Fibroblast of lung (primary cell): Measurements from ENCODE around the gene CORIN. TPM values are rescaled to one million over a fixed set of nuclear protein-coding genes. Genes with fewer than 3 reads are reported as not detected.

Experiments
- DNase-seq, 2 donors: peaks; one replicate each; pipeline versions ENCODE4 v3.0.0 to v3.0.0-alpha.2; 2010; ENCODE audit warnings: low read depth in 2 of 2
- H2AFZ ChIP-seq: 2 replicates; pipeline ENCODE4 v1.5.1; 2012; ENCODE audit warnings: low read length, control low read depth, inconsistent platforms
- H3K27ac ChIP-seq: 2 replicates; pipeline ENCODE4 v1.5.1; 2011; ENCODE audit warnings: low read length, control low read depth; ENCODE audit not compliant: insufficient read depth
- H3K27me3 ChIP-seq: 2 replicates; pipeline ENCODE4 v1.5.1; 2011; ENCODE audit warnings: mild to moderate bottlenecking, low read length; ENCODE audit not compliant: control insufficient read depth, insufficient read depth
- H3K36me3 ChIP-seq: 2 replicates; pipeline ENCODE4 v1.5.1; 2011; ENCODE audit warnings: low read length; ENCODE audit not compliant: control insufficient read depth, insufficient read depth
- H3K4me1 ChIP-seq: 2 replicates; pipeline ENCODE4 v1.5.1; 2011; ENCODE audit warnings: low read length; ENCODE audit not compliant: control insufficient read depth, insufficient read depth; ENCODE audit errors: extremely low read depth
- H3K4me2 ChIP-seq: 2 replicates; pipeline ENCODE4 v1.5.1; 2011; ENCODE audit warnings: low read length, control low read depth; ENCODE audit not compliant: insufficient read depth; ENCODE audit errors: extremely low read depth
- H3K4me3 ChIP-seq, 4 experiments: fragments of 200-600 bp in 1 of 4; sonication (generic) in 1 of 4; replicated peaks in 1 of 4; 2 replicates each; pipeline ENCODE4 v1.5.1; 2011 to 2016; ENCODE audit warnings: low read length in 4 of 4, low read depth in 3 of 4, mild to moderate bottlenecking in 3 of 4, control low read depth in 2 of 4, inconsistent platforms in 1 of 4, mixed read lengths in 1 of 4; ENCODE audit not compliant: insufficient read depth in 1 of 4; ENCODE audit errors: control extremely low read depth in 1 of 4
- H3K79me2 ChIP-seq: 2 replicates; pipeline ENCODE4 v1.5.1; 2012; ENCODE audit warnings: mild to moderate bottlenecking, low read length, inconsistent platforms; ENCODE audit not compliant: control insufficient read depth, insufficient read depth
- H3K9ac ChIP-seq: 2 replicates; pipeline ENCODE4 v1.5.1; 2011; ENCODE audit warnings: mild to moderate bottlenecking, low read length, control low read depth; ENCODE audit not compliant: insufficient read depth
- H3K9me3 ChIP-seq: 2 replicates; pipeline ENCODE4 v1.5.1; 2012; ENCODE audit warnings: low read depth, low read length; ENCODE audit not compliant: control insufficient read depth, insufficient read depth
- H4K20me1 ChIP-seq: 2 replicates; pipeline ENCODE4 v1.5.1; 2011; ENCODE audit warnings: low read length; ENCODE audit not compliant: control insufficient read depth, insufficient read depth; ENCODE audit errors: extremely low read depth
- EZH2 ChIP-seq: IDR thresholded peaks from 2 replicates; pipeline ENCODE4 v1.5.1; 2012; ENCODE audit warnings: low read length, control low read depth, mild to moderate bottlenecking; ENCODE audit errors: missing control alignments
- polyA plus RNA-seq, 2 donors: library from polyadenylated mRNA; depleted of rRNA in 1 of 2; stranded (reverse) in 1 of 2; unstranded in 1 of 2; fragments of >200 nt; gene quantifications; 2 replicates each; pipeline ENCODE4 v1.2.1, GENCODE V29; 2011 to 2012; ENCODE audit warnings: missing spikeins in 1 of 2
- total RNA-seq: library from RNA; depleted of rRNA; stranded (reverse); fragments of >200 nt; gene quantifications from 2 replicates; pipeline ENCODE4 v1.2.1, GENCODE V29; 2014
- TF ChIP-seq, protein P1 (sequence below), 2 donors: IDR thresholded peaks in 1 of 2; conservative IDR thresholded peaks in 1 of 2; 1 replicate in 1 of 2; 2 replicates in 1 of 2; pipeline ENCODE4 v1.5.1; 2011 to 2012; ENCODE audit warnings: low read length in 2 of 2, control low read depth in 1 of 2, inconsistent platforms in 1 of 2, low read depth in 1 of 2, mild to moderate bottlenecking in 1 of 2

CORIN gene
- total and polyA plus RNA-seq, 2 donors (not counting 1 experiment from before 2014, with no cell fraction given) = 1.5 to 22.2 TPM

DNA sequence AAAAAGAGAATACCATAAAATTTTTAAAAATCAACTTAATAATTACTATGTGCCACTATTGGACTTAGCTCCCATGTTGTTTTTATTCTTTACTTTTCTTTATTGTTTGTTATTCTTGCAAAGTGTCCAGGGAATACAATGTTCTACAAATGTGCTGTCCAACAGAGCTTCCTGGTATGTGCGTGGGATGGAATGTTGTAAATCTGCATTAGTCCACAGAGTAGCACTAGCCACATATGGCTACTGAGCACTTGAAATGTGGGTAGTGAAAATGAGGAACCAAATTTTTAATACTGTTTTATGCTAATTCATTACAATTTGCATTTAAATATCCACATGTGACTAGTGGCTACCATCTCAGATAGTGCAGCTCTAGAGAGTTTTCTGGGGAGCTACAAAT is 14.3 kb upstream of the CORIN start:
- no peaks in the 10 kb centered on the region for H3K9me3 ChIP-seq
- no peak overlapping the region for H3K4me3 ChIP-seq
- H3K79me2 ChIP-seq = no peaks in the 10 kb centered on the region
- peak; percentile 87 to 90 for DNase-seq
- TF ChIP-seq, protein P1, sequence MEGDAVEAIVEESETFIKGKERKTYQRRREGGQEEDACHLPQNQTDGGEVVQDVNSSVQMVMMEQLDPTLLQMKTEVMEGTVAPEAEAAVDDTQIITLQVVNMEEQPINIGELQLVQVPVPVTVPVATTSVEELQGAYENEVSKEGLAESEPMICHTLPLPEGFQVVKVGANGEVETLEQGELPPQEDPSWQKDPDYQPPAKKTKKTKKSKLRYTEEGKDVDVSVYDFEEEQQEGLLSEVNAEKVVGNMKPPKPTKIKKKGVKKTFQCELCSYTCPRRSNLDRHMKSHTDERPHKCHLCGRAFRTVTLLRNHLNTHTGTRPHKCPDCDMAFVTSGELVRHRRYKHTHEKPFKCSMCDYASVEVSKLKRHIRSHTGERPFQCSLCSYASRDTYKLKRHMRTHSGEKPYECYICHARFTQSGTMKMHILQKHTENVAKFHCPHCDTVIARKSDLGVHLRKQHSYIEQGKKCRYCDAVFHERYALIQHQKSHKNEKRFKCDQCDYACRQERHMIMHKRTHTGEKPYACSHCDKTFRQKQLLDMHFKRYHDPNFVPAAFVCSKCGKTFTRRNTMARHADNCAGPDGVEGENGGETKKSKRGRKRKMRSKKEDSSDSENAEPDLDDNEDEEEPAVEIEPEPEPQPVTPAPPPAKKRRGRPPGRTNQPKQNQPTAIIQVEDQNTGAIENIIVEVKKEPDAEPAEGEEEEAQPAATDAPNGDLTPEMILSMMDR (conservative IDR thresholded peaks at IDR 0.05 in 1 of 2, IDR thresholded peaks at IDR 0.05 in 1 of 2; ENCODE audit: low read depth in 1 of 2, low read length in 2 of 2) = no peak
- TF ChIP-seq EZH2 = no peak
- no peaks in the 10 kb centered on the region for H3K27me3 ChIP-seq
- H2AFZ ChIP-seq = no peak overlapping the region
- H3K27ac ChIP-seq = no peak overlapping the region
- H3K4me2 ChIP-seq = no peak overlapping the region
- H3K36me3 ChIP-seq = no peaks in the 10 kb centered on the region
- no peaks in the 10 kb centered on the region for H4K20me1 ChIP-seq
- no peak overlapping the region for H3K9ac ChIP-seq
- H3K4me1 ChIP-seq = peaks cover 6% of the 10 kb centered on the region

- H3K36me3 ChIP-seq = no peaks in the 10 kb centered on the region
- no peaks in the 10 kb centered on the region for H4K20me1 ChIP-seq
- no peak overlapping the region for H3K27ac ChIP-seq
- no peak overlapping the region for H3K4me3 ChIP-seq
- no peak overlapping the region for H3K9ac ChIP-seq
- TF ChIP-seq, protein P1 (conservative IDR thresholded peaks at IDR 0.05 in 1 of 2, IDR thresholded peaks at IDR 0.05 in 1 of 2; ENCODE audit: low read depth in 1 of 2, low read length in 2 of 2) = no peak
- no peak for TF ChIP-seq EZH2
- DNase-seq = no peak
- no peak overlapping the region for H3K4me2 ChIP-seq
- no peaks in the 10 kb centered on the region for H3K79me2 ChIP-seq
- no peaks in the 10 kb centered on the region for H3K27me3 ChIP-seq
- H3K9me3 ChIP-seq = no peaks in the 10 kb centered on the region
- H3K4me1 ChIP-seq = peaks cover 4% of the 10 kb centered on the region
- no peak overlapping the region for H2AFZ ChIP-seq
Observed at GRCh38 chr4:47849466-47849865, 11.6 kb upstream of the CORIN start.

DNA sequence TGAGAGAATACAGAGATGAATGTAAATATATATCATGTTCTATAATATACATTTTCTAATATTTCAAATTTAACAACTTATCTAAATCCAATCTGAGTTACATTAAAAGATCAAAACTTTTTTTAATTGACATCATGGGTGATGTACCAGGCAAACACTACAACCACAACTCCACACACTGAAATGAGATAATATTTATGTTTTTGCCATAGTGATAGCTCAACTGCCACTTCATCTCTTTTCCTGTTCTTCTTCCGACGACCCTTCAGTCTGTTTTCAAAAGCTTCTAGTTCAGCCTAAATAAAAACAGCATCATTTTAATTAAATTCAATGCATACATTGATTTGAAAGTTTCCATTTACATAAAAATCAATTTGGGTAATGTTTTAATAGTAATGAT is 10.2 kb upstream of the CORIN start:
- Histone ChIP-seq H3K36me3 (no peaks in the 10 kb centered on the region), H3K9me3 (no peaks in the 10 kb centered on the region)
- no peak for DNase-seq

More for the DNA sequence above, 10.2 kb upstream of the CORIN start:
- H2AFZ ChIP-seq = no peak overlapping the region
- no peaks in the 10 kb centered on the region for H4K20me1 ChIP-seq
- H3K4me2 ChIP-seq = no peak overlapping the region
- peaks cover 4% of the 10 kb centered on the region for H3K4me1 ChIP-seq
- no peaks in the 10 kb centered on the region for H3K27me3 ChIP-seq
- H3K79me2 ChIP-seq = no peaks in the 10 kb centered on the region
- H3K4me3 ChIP-seq = no peak overlapping the region
- H3K27ac ChIP-seq = no peak overlapping the region
- no peak overlapping the region for H3K9ac ChIP-seq
- TF ChIP-seq EZH2 = no peak
- TF ChIP-seq, protein P1 (conservative IDR thresholded peaks at IDR 0.05 in 1 of 2, IDR thresholded peaks at IDR 0.05 in 1 of 2; ENCODE audit: low read depth in 1 of 2, low read length in 2 of 2) = no peak
